GM23338 (cell line): ENCODE results near the gene ARHGAP28. TPM values are rescaled to one million over a fixed set of nuclear protein-coding genes. Genes with fewer than 3 reads are reported as not detected.

Experiments used
- ATAC-seq: fragments of 200-7000 bp; cut with Tn5 transposase; 3 replicates; pipeline ENCODE4 v1.9.1; 2020
- DNase-seq: peaks from one replicate; pipeline ENCODE4 v3.0.0-alpha.2; 2015; ENCODE audit warnings: low spot score
- H2AFZ ChIP-seq: fragments of 200-600 bp; sonication (generic); 2 replicates; pipeline ENCODE4 v1.8.0; 2016; ENCODE audit warnings: antibody characterized with exemption, mild to moderate bottlenecking, moderate library complexity
- H3F3A ChIP-seq: fragments of 200-600 bp; sonication (generic); replicated peaks from 2 replicates; pipeline ENCODE4 v1.8.0; 2017; ENCODE audit warnings: antibody characterized with exemption, mixed run types, low read depth
- H3K27ac ChIP-seq: fragments of 200-600 bp; sonication (generic); 2 replicates; pipeline ENCODE4 v1.6.1; 2016; ENCODE audit warnings: low read depth
- H3K27me3 ChIP-seq: fragments of 200-600 bp; sonication (generic); 2 replicates; pipeline ENCODE4 v1.8.0; 2016; ENCODE audit warnings: mild to moderate bottlenecking, mixed run types, moderate library complexity; ENCODE audit not compliant: insufficient read depth
- H3K36me3 ChIP-seq: fragments of 200-600 bp; sonication (generic); 2 replicates; pipeline ENCODE4 v1.8.0; 2016; ENCODE audit warnings: mild to moderate bottlenecking; ENCODE audit not compliant: insufficient read depth
- H3K4me1 ChIP-seq: fragments of 200-600 bp; sonication (generic); 2 replicates; pipeline ENCODE4 v1.8.0; 2016; ENCODE audit warnings: mild to moderate bottlenecking, moderate library complexity; ENCODE audit not compliant: insufficient read depth
- H3K4me2 ChIP-seq: fragments of 200-600 bp; sonication (generic); 2 replicates; pipeline ENCODE4 v1.7.1; 2017; ENCODE audit warnings: mixed run types
- H3K4me3 ChIP-seq: fragments of 200-600 bp; sonication (generic); 2 replicates; pipeline ENCODE4 v1.6.1; 2016; ENCODE audit warnings: mixed run types
- H3K79me2 ChIP-seq: fragments of 200-600 bp; sonication (generic); replicated peaks from 2 replicates; pipeline ENCODE4 v1.8.0; 2017; ENCODE audit warnings: mild to moderate bottlenecking; ENCODE audit not compliant: insufficient read depth
- H3K9me2 ChIP-seq: fragments of 200-600 bp; sonication (generic); 2 replicates; pipeline ENCODE4 v1.8.0; 2017; ENCODE audit not compliant: insufficient read depth
- H4K20me1 ChIP-seq: fragments of 200-600 bp; sonication (generic); replicated peaks from 2 replicates; pipeline ENCODE4 v1.8.0; 2017; ENCODE audit warnings: mild to moderate bottlenecking; ENCODE audit not compliant: insufficient read depth
- H3K27ac Mint-ChIP-seq: 2 replicates; pipeline ENCODE4 v1.8.0; 2020; ENCODE audit warnings: inconsistent platforms, mild to moderate bottlenecking, moderate library complexity, mixed read lengths
- H3K27me3 Mint-ChIP-seq: 3 replicates; pipeline ENCODE4 v1.8.0; 2022; ENCODE audit warnings: low read depth, mild to moderate bottlenecking, moderate library complexity, mixed read lengths, inconsistent platforms; ENCODE audit not compliant: insufficient read depth, poor library complexity
- H3K36me3 Mint-ChIP-seq: 3 replicates; pipeline ENCODE4 v1.8.0; 2021; ENCODE audit warnings: low read depth, mild to moderate bottlenecking, inconsistent platforms, moderate library complexity, mixed read lengths
- H3K4me1 Mint-ChIP-seq: 3 replicates; pipeline ENCODE4 v1.8.0; 2020; ENCODE audit warnings: mild to moderate bottlenecking, inconsistent platforms, mixed read lengths
- H3K4me3 Mint-ChIP-seq: 3 replicates; pipeline ENCODE4 v1.8.0; 2021; ENCODE audit warnings: moderate library complexity, mild to moderate bottlenecking, inconsistent platforms, mixed read lengths
- H3K9me3 Mint-ChIP-seq: 3 replicates; pipeline ENCODE4 v1.8.0; 2020; ENCODE audit warnings: moderate library complexity, mild to moderate bottlenecking, inconsistent platforms, mixed read lengths
- CREB1 ChIP-seq: fragments of 250-450 bp; sonication (Bioruptor Pico); IDR thresholded peaks from 2 replicates; pipeline ENCODE4 v1.5.0; 2020; ENCODE audit warnings: low read depth, mild to moderate bottlenecking, moderate library complexity
- CTCF ChIP-seq, 2 experiments: fragments of 200-600 bp in 1 of 2; sonication (generic) in 1 of 2; conservative IDR thresholded peaks; 2 replicates each; pipeline versions ENCODE4 v1.5.1 to v1.6.1; 2016 to 2017; ENCODE audit warnings: antibody characterized with exemption in 2 of 2, low read depth in 2 of 2, mild to moderate bottlenecking in 2 of 2, moderate library complexity in 1 of 2
- EZH2 ChIP-seq: fragments of 200-600 bp; sonication (generic); IDR thresholded peaks from one replicate; pipeline ENCODE4 v1.8.0; 2017; ENCODE audit warnings: antibody characterized with exemption, mild to moderate bottlenecking, low read depth; ENCODE audit not compliant: unreplicated experiment
- EZH2phosphoT487 ChIP-seq: fragments of 200-600 bp; sonication (generic); IDR thresholded peaks from one replicate; pipeline ENCODE4 v1.8.1; 2018; ENCODE audit warnings: antibody characterized with exemption; ENCODE audit not compliant: unreplicated experiment
- JUNB ChIP-seq: IDR thresholded peaks from one replicate; pipeline ENCODE4 v1.6.1; 2016; ENCODE audit warnings: antibody characterized with exemption; ENCODE audit not compliant: unreplicated experiment
- NANOG ChIP-seq: IDR thresholded peaks from 2 replicates; pipeline ENCODE4 v1.6.1; 2016; ENCODE audit warnings: antibody characterized with exemption, borderline replicate concordance
- POLR2AphosphoS5 ChIP-seq: IDR thresholded peaks from 2 replicates; pipeline ENCODE4 v1.6.1; 2016; ENCODE audit warnings: antibody characterized with exemption, low read depth
- REST ChIP-seq: IDR thresholded peaks from one replicate; pipeline ENCODE4 v1.6.1; 2018; ENCODE audit warnings: antibody characterized with exemption; ENCODE audit not compliant: unreplicated experiment
- STAT1 ChIP-seq: IDR thresholded peaks from one replicate; pipeline ENCODE4 v1.6.1; 2016; ENCODE audit warnings: antibody characterized with exemption; ENCODE audit not compliant: unreplicated experiment
- ZNF114 ChIP-seq: fragments of 250-450 bp; sonication (Bioruptor Pico); IDR thresholded peaks from 2 replicates; pipeline ENCODE4 v1.5.0; 2020; ENCODE audit warnings: mild to moderate bottlenecking, moderate library complexity
- ZNF331 ChIP-seq: fragments of 250-450 bp; sonication (Bioruptor Pico); IDR thresholded peaks from 2 replicates; pipeline ENCODE4 v1.5.0; 2020; ENCODE audit warnings: low read depth, mild to moderate bottlenecking, moderate library complexity
- polyA plus RNA-seq: library from polyadenylated mRNA; unstranded; fragments of >200 nt; fragmentation: Nextera tagmentation; extraction: Ambion mirVana; gene quantifications from 2 replicates; pipeline ENCODE4 v1.2.1, GENCODE V29; 2016
- total RNA-seq: library from RNA; depleted of rRNA; stranded (reverse); fragments of >200 nt; shearing (Covaris generic); gene quantifications from 2 replicates; pipeline ENCODE4 v1.2.3, GENCODE V29; 2014
- TF ChIP-seq, protein P1 (sequence below): IDR thresholded peaks from 2 replicates; pipeline ENCODE4 v1.6.1; 2016; ENCODE audit warnings: antibody characterized with exemption
- TF ChIP-seq, protein P2 (sequence below): fragments of 250-450 bp; sonication (Bioruptor Pico); IDR thresholded peaks from 2 replicates; pipeline ENCODE4 v1.5.0; 2020; ENCODE audit warnings: mild to moderate bottlenecking, moderate library complexity

The ARHGAP28 gene
- total and polyA plus RNA-seq, 2 experiments from 2014 or later = 2.8 to 9.6 TPM

DNA sequence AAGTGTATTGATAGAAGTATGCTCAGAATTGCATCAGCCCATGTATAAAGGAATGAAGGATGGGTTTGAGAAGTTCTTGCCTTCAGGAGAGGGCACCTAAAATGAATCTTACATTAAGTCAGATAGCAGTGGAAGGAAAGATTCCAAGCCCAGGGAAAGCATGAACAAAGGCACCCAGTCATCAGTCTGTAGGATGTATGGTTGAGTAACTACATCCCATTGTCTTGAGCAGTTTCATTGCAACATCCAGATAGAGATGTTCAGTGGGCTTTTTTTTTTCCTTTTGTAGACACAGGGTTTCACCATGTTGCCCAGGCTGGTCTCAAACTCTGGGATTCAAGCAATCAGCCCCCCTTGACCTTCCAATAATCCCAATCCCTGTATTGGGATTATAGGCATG lies 80.7 kb downstream of the ARHGAP28 start:
- no peak overlapping the region for H3K4me3 ChIP-seq
- H3K27ac Mint-ChIP-seq = no peak overlapping the region
- H3K4me3 Mint-ChIP-seq = no peak overlapping the region
- H3K27me3 ChIP-seq = no peaks in the 10 kb centered on the region
- no peak for ATAC-seq
- H3K9me2 ChIP-seq = no peaks in the 10 kb centered on the region
- no peaks in the 10 kb centered on the region for H3K27me3 Mint-ChIP-seq
- H3F3A ChIP-seq = no peaks in the 10 kb centered on the region
- H3K4me1 ChIP-seq = 0 out of 2 replicates have a peak, but pooled peaks cover 6% of the 10 kb centered on the region
- peaks cover 6% of the 10 kb centered on the region for H3K36me3 Mint-ChIP-seq
- DNase-seq = no peak
- H3K27ac ChIP-seq = no peak overlapping the region
- no peaks in the 10 kb centered on the region; the same call in 2 of the 3 replicates for H3K9me3 Mint-ChIP-seq
- H4K20me1 ChIP-seq = no peaks in the 10 kb centered on the region
- no peak overlapping the region for H3K4me2 ChIP-seq
- H3K36me3 ChIP-seq = no peaks in the 10 kb centered on the region
- TF ChIP-seq JUNB (no peak), STAT1 (no peak), ZNF331 (CRISPR knock-in tag) (no peak), EZH2 (no peak), ZNF114 (CRISPR knock-in tag) (no peak), NANOG (no peak), EZH2phosphoT487 (no peak), REST (no peak), CREB1 (CRISPR knock-in tag) (no peak), CTCF (conservative IDR thresholded peaks at IDR 0.05; ENCODE audit: low read depth in 2 of 2) (no peak), POLR2AphosphoS5 (no peak)
- TF ChIP-seq, protein P1, sequence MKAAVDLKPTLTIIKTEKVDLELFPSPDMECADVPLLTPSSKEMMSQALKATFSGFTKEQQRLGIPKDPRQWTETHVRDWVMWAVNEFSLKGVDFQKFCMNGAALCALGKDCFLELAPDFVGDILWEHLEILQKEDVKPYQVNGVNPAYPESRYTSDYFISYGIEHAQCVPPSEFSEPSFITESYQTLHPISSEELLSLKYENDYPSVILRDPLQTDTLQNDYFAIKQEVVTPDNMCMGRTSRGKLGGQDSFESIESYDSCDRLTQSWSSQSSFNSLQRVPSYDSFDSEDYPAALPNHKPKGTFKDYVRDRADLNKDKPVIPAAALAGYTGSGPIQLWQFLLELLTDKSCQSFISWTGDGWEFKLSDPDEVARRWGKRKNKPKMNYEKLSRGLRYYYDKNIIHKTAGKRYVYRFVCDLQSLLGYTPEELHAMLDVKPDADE = no peak
- TF ChIP-seq, protein P2, sequence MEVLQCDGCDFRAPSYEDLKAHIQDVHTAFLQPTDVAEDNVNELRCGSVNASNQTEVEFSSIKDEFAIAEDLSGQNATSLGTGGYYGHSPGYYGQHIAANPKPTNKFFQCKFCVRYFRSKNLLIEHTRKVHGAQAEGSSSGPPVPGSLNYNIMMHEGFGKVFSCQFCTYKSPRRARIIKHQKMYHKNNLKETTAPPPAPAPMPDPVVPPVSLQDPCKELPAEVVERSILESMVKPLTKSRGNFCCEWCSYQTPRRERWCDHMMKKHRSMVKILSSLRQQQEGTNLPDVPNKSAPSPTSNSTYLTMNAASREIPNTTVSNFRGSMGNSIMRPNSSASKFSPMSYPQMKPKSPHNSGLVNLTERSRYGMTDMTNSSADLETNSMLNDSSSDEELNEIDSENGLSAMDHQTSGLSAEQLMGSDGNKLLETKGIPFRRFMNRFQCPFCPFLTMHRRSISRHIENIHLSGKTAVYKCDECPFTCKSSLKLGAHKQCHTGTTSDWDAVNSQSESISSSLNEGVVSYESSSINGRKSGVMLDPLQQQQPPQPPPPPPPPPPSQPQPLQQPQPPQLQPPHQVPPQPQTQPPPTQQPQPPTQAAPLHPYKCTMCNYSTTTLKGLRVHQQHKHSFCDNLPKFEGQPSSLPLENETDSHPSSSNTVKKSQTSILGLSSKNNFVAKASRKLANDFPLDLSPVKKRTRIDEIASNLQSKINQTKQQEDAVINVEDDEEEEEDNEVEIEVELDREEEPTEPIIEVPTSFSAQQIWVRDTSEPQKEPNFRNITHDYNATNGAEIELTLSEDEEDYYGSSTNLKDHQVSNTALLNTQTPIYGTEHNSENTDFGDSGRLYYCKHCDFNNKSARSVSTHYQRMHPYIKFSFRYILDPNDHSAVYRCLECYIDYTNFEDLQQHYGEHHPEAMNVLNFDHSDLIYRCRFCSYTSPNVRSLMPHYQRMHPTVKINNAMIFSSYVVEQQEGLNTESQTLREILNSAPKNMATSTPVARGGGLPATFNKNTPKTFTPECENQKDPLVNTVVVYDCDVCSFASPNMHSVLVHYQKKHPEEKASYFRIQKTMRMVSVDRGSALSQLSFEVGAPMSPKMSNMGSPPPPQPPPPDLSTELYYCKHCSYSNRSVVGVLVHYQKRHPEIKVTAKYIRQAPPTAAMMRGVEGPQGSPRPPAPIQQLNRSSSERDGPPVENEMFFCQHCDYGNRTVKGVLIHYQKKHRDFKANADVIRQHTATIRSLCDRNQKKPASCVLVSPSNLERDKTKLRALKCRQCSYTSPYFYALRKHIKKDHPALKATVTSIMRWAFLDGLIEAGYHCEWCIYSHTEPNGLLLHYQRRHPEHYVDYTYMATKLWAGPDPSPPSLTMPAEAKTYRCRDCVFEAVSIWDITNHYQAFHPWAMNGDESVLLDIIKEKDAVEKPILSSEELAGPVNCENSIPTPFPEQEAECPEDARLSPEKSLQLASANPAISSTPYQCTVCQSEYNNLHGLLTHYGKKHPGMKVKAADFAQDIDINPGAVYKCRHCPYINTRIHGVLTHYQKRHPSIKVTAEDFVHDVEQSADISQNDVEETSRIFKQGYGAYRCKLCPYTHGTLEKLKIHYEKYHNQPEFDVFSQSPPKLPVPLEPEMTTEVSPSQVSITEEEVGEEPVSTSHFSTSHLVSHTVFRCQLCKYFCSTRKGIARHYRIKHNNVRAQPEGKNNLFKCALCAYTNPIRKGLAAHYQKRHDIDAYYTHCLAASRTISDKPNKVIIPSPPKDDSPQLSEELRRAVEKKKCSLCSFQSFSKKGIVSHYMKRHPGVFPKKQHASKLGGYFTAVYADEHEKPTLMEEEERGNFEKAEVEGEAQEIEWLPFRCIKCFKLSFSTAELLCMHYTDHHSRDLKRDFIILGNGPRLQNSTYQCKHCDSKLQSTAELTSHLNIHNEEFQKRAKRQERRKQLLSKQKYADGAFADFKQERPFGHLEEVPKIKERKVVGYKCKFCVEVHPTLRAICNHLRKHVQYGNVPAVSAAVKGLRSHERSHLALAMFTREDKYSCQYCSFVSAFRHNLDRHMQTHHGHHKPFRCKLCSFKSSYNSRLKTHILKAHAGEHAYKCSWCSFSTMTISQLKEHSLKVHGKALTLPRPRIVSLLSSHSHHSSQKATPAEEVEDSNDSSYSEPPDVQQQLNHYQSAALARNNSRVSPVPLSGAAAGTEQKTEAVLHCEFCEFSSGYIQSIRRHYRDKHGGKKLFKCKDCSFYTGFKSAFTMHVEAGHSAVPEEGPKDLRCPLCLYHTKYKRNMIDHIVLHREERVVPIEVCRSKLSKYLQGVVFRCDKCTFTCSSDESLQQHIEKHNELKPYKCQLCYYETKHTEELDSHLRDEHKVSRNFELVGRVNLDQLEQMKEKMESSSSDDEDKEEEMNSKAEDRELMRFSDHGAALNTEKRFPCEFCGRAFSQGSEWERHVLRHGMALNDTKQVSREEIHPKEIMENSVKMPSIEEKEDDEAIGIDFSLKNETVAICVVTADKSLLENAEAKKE (CRISPR knock-in tag) = no peak
- H2AFZ ChIP-seq = no peak overlapping the region
- H3K4me1 Mint-ChIP-seq = peaks cover 8% of the 10 kb centered on the region; the same call in 2 of the 3 replicates
- no peaks in the 10 kb centered on the region for H3K79me2 ChIP-seq
